CD8-positive, alpha-beta memory T cell (primary cell): ENCODE measurements around the gene SERPINI2. TPM values are rescaled to one million over a fixed set of nuclear protein-coding genes. Genes with fewer than 3 reads are reported as not detected.

Experiments used
- CTCF ChIA-PET: fragments of 350-600 bp; sonication (Branson Sonifier 250); formaldehyde crosslinking; loops from one replicate; lab custom pipeline; 2021; ENCODE audit warnings: antibody characterized with exemption; lab: Charles Lee
- POLR2A ChIA-PET: fragments of 350-600 bp; sonication (Branson Sonifier 250); formaldehyde crosslinking; loops from one replicate; lab custom pipeline; 2021; ENCODE audit warnings: antibody characterized with exemption; lab: Charles Lee
- DNase-seq, 5 donors: peaks; one replicate each; pipeline versions ENCODE4 v3.0.0 to v3.0.0-alpha.2; 2020 to 2022; ENCODE audit warnings: mixed read lengths in 1 of 5
- H3K27ac ChIP-seq: one replicate; pipeline ENCODE4 v1.7.0; 2013; ENCODE audit warnings: low read depth, mild to moderate bottlenecking, low read length, moderate library complexity
- H3K27me3 ChIP-seq: 2 replicates; pipeline ENCODE4 v1.7.0; 2013; ENCODE audit warnings: low read length, mild to moderate bottlenecking; ENCODE audit not compliant: insufficient read depth, poor library complexity, severe bottlenecking
- H3K36me3 ChIP-seq: 2 replicates; pipeline ENCODE4 v1.7.0; 2013; ENCODE audit warnings: mild to moderate bottlenecking, low read length, moderate library complexity; ENCODE audit not compliant: insufficient read depth
- H3K4me1 ChIP-seq: 2 replicates; pipeline ENCODE4 v1.7.0; 2013; ENCODE audit warnings: mild to moderate bottlenecking, low read length, moderate library complexity; ENCODE audit not compliant: insufficient read depth
- H3K4me3 ChIP-seq: 2 replicates; pipeline ENCODE4 v1.7.0; 2013; ENCODE audit warnings: mild to moderate bottlenecking, low read length
- H3K9me3 ChIP-seq: 2 replicates; pipeline ENCODE4 v1.7.0; 2013; ENCODE audit warnings: mild to moderate bottlenecking, low read length
- H3K27ac Mint-ChIP-seq, 8 donors: one replicate each; pipeline ENCODE4 v1.8.0; 2020 to 2021; ENCODE audit warnings: mixed read lengths in 8 of 8, mild to moderate bottlenecking in 6 of 8, inconsistent platforms in 3 of 8, moderate library complexity in 3 of 8
- H3K27me3 Mint-ChIP-seq, 2 donors: one replicate each; pipeline ENCODE4 v1.8.0; 2020 to 2021; ENCODE audit warnings: mixed read lengths in 2 of 2, mild to moderate bottlenecking in 1 of 2, moderate library complexity in 1 of 2
- H3K36me3 Mint-ChIP-seq, 3 donors: one replicate each; pipeline ENCODE4 v1.8.0; 2020 to 2021; ENCODE audit warnings: mixed read lengths in 3 of 3, inconsistent platforms in 1 of 3, mild to moderate bottlenecking in 1 of 3
- H3K4me1 Mint-ChIP-seq, 3 donors: one replicate each; pipeline ENCODE4 v1.8.0; 2020 to 2021; ENCODE audit warnings: mixed read lengths in 3 of 3, inconsistent platforms in 1 of 3, mild to moderate bottlenecking in 1 of 3
- H3K4me3 Mint-ChIP-seq, 7 donors: one replicate each; pipeline ENCODE4 v1.8.0; 2020 to 2021; ENCODE audit warnings: mixed read lengths in 7 of 7, mild to moderate bottlenecking in 6 of 7, moderate library complexity in 4 of 7, inconsistent platforms in 2 of 7
- H3K9me3 Mint-ChIP-seq, 5 donors: one replicate each; pipeline ENCODE4 v1.8.0; 2020 to 2022; ENCODE audit warnings: mixed read lengths in 5 of 5, mild to moderate bottlenecking in 3 of 5, moderate library complexity in 2 of 5, inconsistent platforms in 1 of 5
- polyA plus RNA-seq: library from polyadenylated mRNA; unstranded; fragments of 300-500 nt; fragmentation: Illumina TruSeq; gene quantifications from one replicate; pipeline ENCODE4 v1.2.3, GENCODE V29; 2021
- total RNA-seq, 2 experiments: library from RNA; stranded (reverse); gene quantifications; one replicate each; pipeline ENCODE4 v1.2.3, GENCODE V29; 2021

Gene SERPINI2
- total and polyA plus RNA-seq, 3 experiments from 2014 or later, result not detected

GRCh38 chr3:167467848-167468611, 5.8 kb downstream of the SERPINI2 start:
- Mint-ChIP-seq H3K4me1 (no peaks in the 10 kb centered on the region), H3K4me3 (no peak overlapping the region), H3K36me3 (no peaks in the 10 kb centered on the region), H3K9me3 (no peaks in the 10 kb centered on the region), H3K27me3 (peaks cover 0 to 2% of the 10 kb centered on the region in 2 donors), H3K27ac (no peak overlapping the region)
- Histone ChIP-seq H3K4me1 (no peaks in the 10 kb centered on the region), H3K36me3 (no peaks in the 10 kb centered on the region), H3K9me3 (no peaks in the 10 kb centered on the region), H3K4me3 (no peak overlapping the region), H3K27ac (no peak overlapping the region), H3K27me3 (no peaks in the 10 kb centered on the region)
- POLR2A ChIA-PET, result no interaction called here
- CTCF ChIA-PET, result no interaction called here
- no peak for DNase-seq

GRCh38 chr3:167466966-167467365, 6.9 kb downstream of the SERPINI2 start:
- CTCF ChIA-PET, result no interaction called here
- POLR2A ChIA-PET, result no interaction called here
- no peak for DNase-seq
- Histone ChIP-seq H3K9me3 (no peaks in the 10 kb centered on the region), H3K27me3 (no peaks in the 10 kb centered on the region), H3K4me1 (no peaks in the 10 kb centered on the region), H3K27ac (no peak overlapping the region), H3K36me3 (no peaks in the 10 kb centered on the region), H3K4me3 (no peak overlapping the region)
- H3K27ac Mint-ChIP-seq, result no peak overlapping the region
- H3K4me1 Mint-ChIP-seq, result no peaks in the 10 kb centered on the region
- H3K4me3 Mint-ChIP-seq, result no peak overlapping the region
- H3K27me3 Mint-ChIP-seq, result peaks cover 2 to 3% of the 10 kb centered on the region in 2 donors
- H3K36me3 Mint-ChIP-seq, result no peaks in the 10 kb centered on the region
- no peaks in the 10 kb centered on the region for H3K9me3 Mint-ChIP-seq

- no peaks in the 10 kb centered on the region for H3K27me3 Mint-ChIP-seq
- no peak overlapping the region for H3K27ac Mint-ChIP-seq
- no peak overlapping the region for H3K27ac ChIP-seq
- no peaks in the 10 kb centered on the region for H3K4me1 Mint-ChIP-seq
- no peak overlapping the region for H3K4me3 ChIP-seq
- H3K36me3 Mint-ChIP-seq, result no peaks in the 10 kb centered on the region
- H3K4me1 ChIP-seq, result no peaks in the 10 kb centered on the region
- no peaks in the 10 kb centered on the region for H3K9me3 ChIP-seq
- CTCF ChIA-PET, result no interaction called here
- H3K27me3 ChIP-seq, result no peaks in the 10 kb centered on the region
- POLR2A ChIA-PET, result no interaction called here
- no peaks in the 10 kb centered on the region for H3K36me3 ChIP-seq
- H3K9me3 Mint-ChIP-seq, result no peaks in the 10 kb centered on the region
- no peak overlapping the region for H3K4me3 Mint-ChIP-seq
- no peak for DNase-seq
These were observed 17.6 kb downstream of the SERPINI2 start for GRCh38 chr3:167456157-167456799.

- Mint-ChIP-seq H3K4me3 (no peak overlapping the region), H3K27ac (no peak overlapping the region), H3K36me3 (no peaks in the 10 kb centered on the region), H3K4me1 (no peaks in the 10 kb centered on the region), H3K27me3 (no peaks in the 10 kb centered on the region), H3K9me3 (no peaks in the 10 kb centered on the region)
- no peak overlapping the region for H3K4me3 ChIP-seq
- no peaks in the 10 kb centered on the region for H3K4me1 ChIP-seq
- no peaks in the 10 kb centered on the region for H3K27me3 ChIP-seq
- no peak overlapping the region for H3K27ac ChIP-seq
- POLR2A ChIA-PET, result no interaction called here
- no peak for DNase-seq
- H3K9me3 ChIP-seq, result no peaks in the 10 kb centered on the region
- H3K36me3 ChIP-seq, result no peaks in the 10 kb centered on the region
- CTCF ChIA-PET, result no interaction called here
These were observed 20.0 kb downstream of the SERPINI2 start for GRCh38 chr3:167453815-167454214.

GRCh38 chr3:167451282-167451681, 22.6 kb downstream of the SERPINI2 start:
- ChIA-PET POLR2A (no interaction called here), CTCF (no interaction called here)
- no peaks in the 10 kb centered on the region for H3K9me3 Mint-ChIP-seq
- H3K27ac ChIP-seq, result no peak overlapping the region
- no peak overlapping the region for H3K27ac Mint-ChIP-seq
- H3K4me1 Mint-ChIP-seq, result no peaks in the 10 kb centered on the region
- H3K9me3 ChIP-seq, result no peaks in the 10 kb centered on the region
- no peak for DNase-seq
- H3K36me3 ChIP-seq, result no peaks in the 10 kb centered on the region
- H3K4me1 ChIP-seq, result no peaks in the 10 kb centered on the region
- no peaks in the 10 kb centered on the region for H3K27me3 Mint-ChIP-seq
- H3K27me3 ChIP-seq, result no peaks in the 10 kb centered on the region
- H3K4me3 ChIP-seq, result no peak overlapping the region
- no peak overlapping the region for H3K4me3 Mint-ChIP-seq
- no peaks in the 10 kb centered on the region for H3K36me3 Mint-ChIP-seq

GRCh38 chr3:167450675-167451074, 23.2 kb downstream of the SERPINI2 start:
- H3K9me3 Mint-ChIP-seq, result no peaks in the 10 kb centered on the region
- no peaks in the 10 kb centered on the region for H3K36me3 ChIP-seq
- H3K27me3 ChIP-seq, result no peaks in the 10 kb centered on the region
- no peaks in the 10 kb centered on the region for H3K4me1 ChIP-seq
- no peak for DNase-seq
- H3K4me1 Mint-ChIP-seq, result no peaks in the 10 kb centered on the region
- no peaks in the 10 kb centered on the region for H3K27me3 Mint-ChIP-seq
- POLR2A ChIA-PET, result no interaction called here
- no peak overlapping the region for H3K27ac Mint-ChIP-seq
- CTCF ChIA-PET, result no interaction called here
- no peak overlapping the region for H3K27ac ChIP-seq
- no peaks in the 10 kb centered on the region for H3K9me3 ChIP-seq
- H3K4me3 ChIP-seq, result no peak overlapping the region
- H3K4me3 Mint-ChIP-seq, result no peak overlapping the region
- no peaks in the 10 kb centered on the region for H3K36me3 Mint-ChIP-seq

- CTCF ChIA-PET, result no interaction called here
- Histone ChIP-seq H3K4me1 (no peaks in the 10 kb centered on the region), H3K27ac (no peak overlapping the region), H3K36me3 (no peaks in the 10 kb centered on the region), H3K9me3 (no peaks in the 10 kb centered on the region), H3K4me3 (no peak overlapping the region), H3K27me3 (no peaks in the 10 kb centered on the region)
- DNase-seq, result no peak
- POLR2A ChIA-PET, result no interaction called here
- Mint-ChIP-seq H3K4me3 (no peak overlapping the region), H3K9me3 (no peaks in the 10 kb centered on the region), H3K27ac (no peak overlapping the region), H3K4me1 (no peaks in the 10 kb centered on the region), H3K36me3 (no peaks in the 10 kb centered on the region), H3K27me3 (no peaks in the 10 kb centered on the region)
These were observed 23.6 kb downstream of the SERPINI2 start for GRCh38 chr3:167450195-167450594.

- no peaks in the 10 kb centered on the region for H3K4me1 ChIP-seq
- no peaks in the 10 kb centered on the region for H3K9me3 ChIP-seq
- H3K4me3 Mint-ChIP-seq, result no peak overlapping the region
- no peak for DNase-seq
- H3K27ac ChIP-seq, result no peak overlapping the region
- H3K4me3 ChIP-seq, result no peak overlapping the region
- H3K36me3 Mint-ChIP-seq, result no peaks in the 10 kb centered on the region
- H3K36me3 ChIP-seq, result no peaks in the 10 kb centered on the region
- H3K4me1 Mint-ChIP-seq, result no peaks in the 10 kb centered on the region
- H3K27me3 ChIP-seq, result no peaks in the 10 kb centered on the region
- POLR2A ChIA-PET, result no interaction called here
- H3K27ac Mint-ChIP-seq, result peak overlapping the region in 1 of 8 donors; percentile 5
- peaks cover 0 to 3% (median 0%) of the 10 kb centered on the region in 5 donors for H3K9me3 Mint-ChIP-seq
- CTCF ChIA-PET, result no interaction called here
- H3K27me3 Mint-ChIP-seq, result no peaks in the 10 kb centered on the region
These were observed 28.4 kb downstream of the SERPINI2 start for GRCh38 chr3:167445491-167445890.
